ENCODE data around the gene DHRSX.

GRCh38 chrX:2343413-2343812, 157.4 kb downstream of the DHRSX start:
- TF ChIP-seq POLR2AphosphoS5 (IDR thresholded peaks at IDR 0.05; ENCODE audit: borderline replicate concordance, low read depth, low read length), result no peak
- TF ChIP-seq EZH2 (IDR thresholded peaks at IDR 0.05), result no peak
- no peak for TF ChIP-seq FOXP2 (optimal IDR thresholded peaks at IDR 0.05; ENCODE audit: control extremely low read depth, extremely low read length, insufficient read depth)

Data from SK-N-MC (cell line).